ENCODE results near the gene RBFOX1. TPM values are rescaled to one million over a fixed set of nuclear protein-coding genes. Genes with fewer than 3 reads are reported as not detected.

RBFOX1 gene
- total RNA-seq, 1 donor from 2014 or later: 0.69 TPM

DNA sequence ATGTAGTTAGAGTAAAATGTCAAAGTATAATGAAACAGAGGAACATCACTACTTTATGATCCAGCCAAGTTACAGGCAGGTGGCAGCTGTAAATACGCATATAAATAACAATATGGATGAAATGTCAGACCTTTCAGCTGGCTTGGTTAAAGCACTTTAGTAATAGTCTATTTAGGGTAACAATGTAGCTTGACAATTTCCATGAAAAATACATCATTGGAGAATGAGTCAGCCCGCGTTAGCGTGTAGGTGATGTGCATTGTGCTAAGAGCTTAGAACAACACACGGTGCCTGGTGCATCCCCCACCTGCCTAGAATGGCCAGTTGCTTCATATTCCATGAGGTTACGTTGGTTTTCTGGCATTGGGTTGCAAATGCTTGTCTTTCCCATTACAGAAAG is 119.4 kb downstream of the RBFOX1 start:
- TF ChIP-seq, protein P1, sequence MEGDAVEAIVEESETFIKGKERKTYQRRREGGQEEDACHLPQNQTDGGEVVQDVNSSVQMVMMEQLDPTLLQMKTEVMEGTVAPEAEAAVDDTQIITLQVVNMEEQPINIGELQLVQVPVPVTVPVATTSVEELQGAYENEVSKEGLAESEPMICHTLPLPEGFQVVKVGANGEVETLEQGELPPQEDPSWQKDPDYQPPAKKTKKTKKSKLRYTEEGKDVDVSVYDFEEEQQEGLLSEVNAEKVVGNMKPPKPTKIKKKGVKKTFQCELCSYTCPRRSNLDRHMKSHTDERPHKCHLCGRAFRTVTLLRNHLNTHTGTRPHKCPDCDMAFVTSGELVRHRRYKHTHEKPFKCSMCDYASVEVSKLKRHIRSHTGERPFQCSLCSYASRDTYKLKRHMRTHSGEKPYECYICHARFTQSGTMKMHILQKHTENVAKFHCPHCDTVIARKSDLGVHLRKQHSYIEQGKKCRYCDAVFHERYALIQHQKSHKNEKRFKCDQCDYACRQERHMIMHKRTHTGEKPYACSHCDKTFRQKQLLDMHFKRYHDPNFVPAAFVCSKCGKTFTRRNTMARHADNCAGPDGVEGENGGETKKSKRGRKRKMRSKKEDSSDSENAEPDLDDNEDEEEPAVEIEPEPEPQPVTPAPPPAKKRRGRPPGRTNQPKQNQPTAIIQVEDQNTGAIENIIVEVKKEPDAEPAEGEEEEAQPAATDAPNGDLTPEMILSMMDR (IDR thresholded peaks at IDR 0.05; ENCODE audit: unreplicated experiment): no peak
- H3K27ac Mint-ChIP-seq (ENCODE audit: unreplicated experiment): no peak overlapping the region
- no peak for DNase-seq (ENCODE audit: low spot score)
- no peak overlapping the region for H3K4me3 Mint-ChIP-seq (ENCODE audit: unreplicated experiment)
- peaks cover 3% of the 10 kb centered on the region for H3K27me3 Mint-ChIP-seq (ENCODE audit: unreplicated experiment)
- no peaks in the 10 kb centered on the region for H3K4me1 Mint-ChIP-seq (ENCODE audit: unreplicated experiment)
- peaks cover 4% of the 10 kb centered on the region for H3K36me3 Mint-ChIP-seq (ENCODE audit: low read depth, unreplicated experiment)
- peaks cover 23% of the 10 kb centered on the region for H3K9me3 Mint-ChIP-seq (ENCODE audit: unreplicated experiment)

DNA sequence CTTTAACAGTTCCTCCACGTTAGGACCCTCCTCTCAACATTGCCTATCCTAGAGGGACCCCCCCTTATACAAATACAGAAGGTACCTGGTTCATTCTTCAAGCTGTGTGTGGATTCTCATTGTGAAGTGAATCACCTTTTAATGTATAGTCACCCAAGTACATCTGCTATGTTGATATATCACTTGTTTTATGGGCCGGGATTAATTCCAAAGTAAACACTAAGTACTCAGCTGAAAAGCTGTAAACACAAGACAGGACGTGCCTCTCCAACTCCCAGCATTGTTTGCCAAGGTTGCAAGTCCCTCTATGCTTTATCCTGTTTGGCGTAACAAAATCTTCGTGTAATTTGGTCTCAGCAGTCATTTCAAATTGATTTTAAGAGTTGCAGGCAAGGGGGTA is 123.6 kb downstream of the RBFOX1 start:
- peaks cover 27% of the 10 kb centered on the region for H3K9me3 Mint-ChIP-seq (ENCODE audit: unreplicated experiment)
- no peak overlapping the region for H3K4me3 Mint-ChIP-seq (ENCODE audit: unreplicated experiment)
- H3K27me3 Mint-ChIP-seq (ENCODE audit: unreplicated experiment): no peaks in the 10 kb centered on the region
- H3K36me3 Mint-ChIP-seq (ENCODE audit: low read depth, unreplicated experiment): peaks cover 4% of the 10 kb centered on the region
- TF ChIP-seq, protein P1 (IDR thresholded peaks at IDR 0.05; ENCODE audit: unreplicated experiment): no peak
- H3K4me1 Mint-ChIP-seq (ENCODE audit: unreplicated experiment): no peaks in the 10 kb centered on the region
- DNase-seq (ENCODE audit: low spot score): no peak
- no peak overlapping the region for H3K27ac Mint-ChIP-seq (ENCODE audit: unreplicated experiment)

DNA sequence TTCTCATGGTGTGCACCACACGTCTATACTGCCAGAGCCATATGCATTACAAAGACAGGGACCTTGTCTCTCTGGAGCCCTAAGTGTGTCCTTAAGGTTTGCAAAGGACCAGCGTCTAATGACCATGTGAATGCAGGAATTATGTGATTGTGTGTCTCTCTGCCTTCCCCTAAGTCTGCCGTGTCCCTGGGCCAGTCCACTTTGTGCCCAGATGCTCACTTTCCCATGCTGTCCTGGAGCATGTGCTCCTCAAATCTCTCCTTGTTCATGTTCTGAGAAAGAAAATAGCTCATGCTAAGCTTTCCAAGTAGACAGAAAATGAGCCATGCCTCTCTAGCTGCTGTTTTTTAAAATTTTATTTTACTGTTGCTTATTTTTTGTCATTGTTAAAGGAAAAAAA is 125.5 kb downstream of the RBFOX1 start:
- DNase-seq (ENCODE audit: low spot score): no peak
- Mint-ChIP-seq H3K27me3 (ENCODE audit: unreplicated experiment) (peaks cover 1% of the 10 kb centered on the region), H3K27ac (ENCODE audit: unreplicated experiment) (no peak overlapping the region), H3K9me3 (ENCODE audit: unreplicated experiment) (peaks cover 13% of the 10 kb centered on the region), H3K4me3 (ENCODE audit: unreplicated experiment) (no peak overlapping the region), H3K36me3 (ENCODE audit: low read depth, unreplicated experiment) (no peaks in the 10 kb centered on the region), H3K4me1 (ENCODE audit: unreplicated experiment) (no peaks in the 10 kb centered on the region)
- TF ChIP-seq, protein P1 (IDR thresholded peaks at IDR 0.05; ENCODE audit: unreplicated experiment): no peak

DNA sequence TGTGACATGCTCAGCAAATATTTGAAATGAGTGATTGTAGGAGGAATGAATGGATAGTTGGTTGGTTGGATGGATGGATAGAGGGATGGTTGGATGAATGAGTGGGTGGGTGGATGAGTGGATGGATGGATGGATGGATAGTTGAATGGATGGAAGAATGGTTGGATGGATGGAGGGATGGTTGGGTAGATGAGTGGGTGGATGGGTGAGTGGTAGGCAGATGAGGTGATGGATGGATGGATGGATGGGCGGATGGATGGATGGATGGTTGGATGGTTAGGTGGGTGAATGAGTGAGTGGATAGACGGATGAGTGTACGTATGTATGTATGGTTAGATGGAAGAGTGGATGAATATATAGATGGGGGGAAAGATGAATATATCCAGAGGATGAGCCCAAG is 137.7 kb downstream of the RBFOX1 start:
- no peaks in the 10 kb centered on the region for H3K4me1 Mint-ChIP-seq (ENCODE audit: unreplicated experiment)
- DNase-seq (ENCODE audit: low spot score): no peak
- peaks cover 1% of the 10 kb centered on the region for H3K27me3 Mint-ChIP-seq (ENCODE audit: unreplicated experiment)
- H3K9me3 Mint-ChIP-seq (ENCODE audit: unreplicated experiment): no peaks in the 10 kb centered on the region
- H3K4me3 Mint-ChIP-seq (ENCODE audit: unreplicated experiment): no peak overlapping the region
- TF ChIP-seq, protein P1 (IDR thresholded peaks at IDR 0.05; ENCODE audit: unreplicated experiment): no peak
- no peaks in the 10 kb centered on the region for H3K36me3 Mint-ChIP-seq (ENCODE audit: low read depth, unreplicated experiment)
- no peak overlapping the region for H3K27ac Mint-ChIP-seq (ENCODE audit: unreplicated experiment)

DNA sequence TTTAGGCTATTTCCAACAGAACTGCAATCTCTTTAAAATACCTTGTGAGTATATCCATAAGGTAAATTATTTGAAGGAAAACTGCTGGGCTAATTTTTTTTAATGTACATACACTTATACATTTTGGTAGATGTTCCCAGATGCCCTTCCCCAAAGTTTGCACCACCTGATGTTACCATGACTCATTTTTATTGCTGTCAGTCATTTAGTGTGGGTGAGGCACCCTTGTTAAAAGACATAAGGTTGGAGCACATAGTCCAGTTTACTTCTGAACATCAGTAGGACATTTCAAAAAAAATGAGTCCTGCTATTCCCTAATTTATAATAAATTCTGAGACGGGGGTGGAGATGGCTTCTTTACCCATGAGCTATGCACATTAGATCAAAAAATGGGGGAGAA is 138.6 kb downstream of the RBFOX1 start:
- no peak overlapping the region for H3K27ac Mint-ChIP-seq (ENCODE audit: unreplicated experiment)
- H3K27me3 Mint-ChIP-seq (ENCODE audit: unreplicated experiment): peaks cover 1% of the 10 kb centered on the region
- no peak for DNase-seq (ENCODE audit: low spot score)
- no peaks in the 10 kb centered on the region for H3K36me3 Mint-ChIP-seq (ENCODE audit: low read depth, unreplicated experiment)
- no peaks in the 10 kb centered on the region for H3K4me1 Mint-ChIP-seq (ENCODE audit: unreplicated experiment)
- TF ChIP-seq, protein P1 (IDR thresholded peaks at IDR 0.05; ENCODE audit: unreplicated experiment): no peak
- no peaks in the 10 kb centered on the region for H3K9me3 Mint-ChIP-seq (ENCODE audit: unreplicated experiment)
- no peak overlapping the region for H3K4me3 Mint-ChIP-seq (ENCODE audit: unreplicated experiment)

Data from endothelial cell (in vitro differentiated cells).